K562 (cell line): Measurements from ENCODE around the gene RPS27. TPM values are rescaled to one million over a fixed set of nuclear protein-coding genes. Genes with fewer than 3 reads are reported as not detected.

ENCODE experiments used
- ATF3 ChIP-seq, 2 experiments: fragments of 450-650 bp in 1 of 2; sonication (generic) in 1 of 2; formaldehyde crosslinking in 1 of 2; IDR thresholded peaks in 1 of 2; conservative IDR thresholded peaks in 1 of 2; 2 replicates each; pipeline versions ENCODE4 v1.6.1 to v1.8.1; 2016 to 2023; ENCODE audit warnings: mild to moderate bottlenecking in 2 of 2, moderate library complexity in 2 of 2, inconsistent platforms in 1 of 2, missing genetic modification reagents in 1 of 2
- BRF2 ChIP-seq: IDR thresholded peaks from 3 replicates; pipeline ENCODE4 v1.6.1; 2011; ENCODE audit warnings: borderline replicate concordance, mild to moderate bottlenecking; ENCODE audit not compliant: insufficient read length, insufficient read depth
- CBX1 ChIP-seq: sonication (generic); IDR thresholded peaks from 2 replicates; pipeline ENCODE4 v1.6.1; 2016; ENCODE audit warnings: antibody characterized with exemption, low read depth, mild to moderate bottlenecking
- CCAR2 ChIP-seq: fragments of 200-400 bp; formaldehyde crosslinking; IDR thresholded peaks from 2 replicates; pipeline ENCODE4 v1.6.1; 2017; ENCODE audit warnings: mild to moderate bottlenecking, low read depth, low read length
- CTCF ChIP-seq, 3 experiments: IDR thresholded peaks in 2 of 3; conservative IDR thresholded peaks in 1 of 3; 2 replicates each; pipeline ENCODE4 v1.5.1; 2011 to 2012; ENCODE audit warnings: low read length in 3 of 3, mild to moderate bottlenecking in 3 of 3, control low read depth in 2 of 3, improper control_type of control experiment in 1 of 3, inconsistent platforms in 1 of 3, low read depth in 1 of 3, mixed read lengths in 1 of 3, moderate library complexity in 1 of 3; ENCODE audit not compliant: insufficient read depth in 2 of 3
- GTF2E2 ChIP-seq: fragments of 200-800 bp; sonication (Bioruptor generic); IDR thresholded peaks from 2 replicates; pipeline ENCODE4 v1.6.1; 2016; ENCODE audit warnings: missing genetic modification characterization, missing compliant biosample characterization
- HNRNPH1 ChIP-seq: fragments of 200-400 bp; formaldehyde crosslinking; optimal IDR thresholded peaks from 2 replicates; pipeline ENCODE3; 2017; ENCODE audit warnings: low read depth, mild to moderate bottlenecking, low read length, moderate library complexity
- LCOR ChIP-seq: sonication (generic); formaldehyde crosslinking; IDR thresholded peaks from 2 replicates; pipeline ENCODE4 v1.8.0; 2022; ENCODE audit warnings: mild to moderate bottlenecking, missing genetic modification reagents
- MAZ ChIP-seq, 2 experiments: fragments of 450-650 bp in 1 of 2; sonication (generic) in 1 of 2; formaldehyde crosslinking; IDR thresholded peaks in 1 of 2; conservative IDR thresholded peaks in 1 of 2; 2 replicates each; pipeline versions ENCODE4 v1.4.0 to v1.5.0; 2020; ENCODE audit warnings: mild to moderate bottlenecking in 1 of 2, missing genetic modification reagents in 1 of 2
- NFIX ChIP-seq: fragments of 250-450 bp; sonication (Bioruptor Pico); IDR thresholded peaks from 2 replicates; pipeline ENCODE4 v1.4.0; 2020; ENCODE audit warnings: low read depth, mild to moderate bottlenecking, moderate library complexity
- NR1H2 ChIP-seq: sonication (generic); formaldehyde crosslinking; IDR thresholded peaks from 2 replicates; pipeline ENCODE4 v1.4.0; 2020; ENCODE audit warnings: mild to moderate bottlenecking, missing genetic modification reagents
- PHB ChIP-seq: fragments of 250-450 bp; sonication (Bioruptor Pico); IDR thresholded peaks from 2 replicates; pipeline ENCODE4 v1.5.0; 2021
- PHTF2 ChIP-seq: fragments of 250-450 bp; sonication (Bioruptor Pico); IDR thresholded peaks from 2 replicates; pipeline ENCODE4 v1.5.0; 2021; ENCODE audit warnings: mild to moderate bottlenecking
- PTTG1 ChIP-seq: fragments of 450-650 bp; IDR thresholded peaks from 2 replicates; pipeline ENCODE4 v1.6.1; 2016; ENCODE audit warnings: low read depth, mild to moderate bottlenecking, missing genetic modification characterization, missing compliant biosample characterization
- SIN3B ChIP-seq: fragments of 450-650 bp; IDR thresholded peaks from 2 replicates; pipeline ENCODE4 v1.6.1; 2017; ENCODE audit warnings: low read depth, mild to moderate bottlenecking, moderate library complexity
- SNRNP70 ChIP-seq: fragments of 200-400 bp; formaldehyde crosslinking; optimal IDR thresholded peaks from 2 replicates; pipeline ENCODE3; 2017; ENCODE audit warnings: low read depth, low read length
- TFAM ChIP-seq: fragments of 250-450 bp; sonication (Bioruptor Pico); conservative IDR thresholded peaks from 2 replicates; pipeline ENCODE4 v1.5.0; 2021; ENCODE audit warnings: mild to moderate bottlenecking, moderate library complexity
- XRCC5 ChIP-seq: fragments of 200-400 bp; formaldehyde crosslinking; IDR thresholded peaks from 2 replicates; pipeline ENCODE4 v1.6.1; 2017; ENCODE audit warnings: low read depth, mild to moderate bottlenecking, low read length
- ZBTB12 ChIP-seq: fragments of 250-450 bp; sonication (Bioruptor Pico); IDR thresholded peaks from 2 replicates; pipeline ENCODE4 v1.4.0; 2020
- ZNF280B ChIP-seq: fragments of 250-450 bp; sonication (Bioruptor Pico); IDR thresholded peaks from 2 replicates; pipeline ENCODE4 v1.5.1; 2021; ENCODE audit warnings: mild to moderate bottlenecking
- ZNF75A ChIP-seq: fragments of 450-650 bp; formaldehyde crosslinking; IDR thresholded peaks from 2 replicates; pipeline ENCODE4 v1.4.0; 2020; ENCODE audit warnings: mild to moderate bottlenecking
- polyA plus RNA-seq, 8 experiments: library from polyadenylated mRNA; depleted of rRNA in 4 of 8; stranded (reverse) in 5 of 8; unstranded in 3 of 8; fragments of >200 nt; fragmentation: Nextera tagmentation in 2 of 8; fragmentation: Illumina TruSeq in 1 of 8; extraction: Ambion mirVana in 2 of 8; extraction: Trizol in 1 of 8; gene quantifications; 2 replicates each; pipeline versions ENCODE4 v1.2.1 to v1.2.3, GENCODE V29; 2011 to 2014; ENCODE audit warnings: inconsistent platforms in 1 of 8, missing spikeins in 1 of 8
- total RNA-seq, 7 experiments: library from RNA; depleted of rRNA in 6 of 7; stranded (reverse); fragments of >200 nt in 6 of 7; fragmentation: Illumina TruSeq in 2 of 7; extraction: Trizol in 2 of 7; gene quantifications; 2 replicates each; pipeline versions ENCODE4 v1.2.1 to v1.2.3, GENCODE V29; 2011 to 2021; ENCODE audit warnings: low replicate concordance in 1 of 7

Gene RPS27
- total and polyA plus RNA-seq, 9 of the 15 experiments (the other 6 are each of a cell fraction or from before 2014, with no cell fraction given): 2,091 to 9,377 (median 6,706) TPM

- TF ChIP-seq ZBTB12 (CRISPR knock-in tag) (peak; percentile 45; the same call in 1 of the 2 replicates), BRF2 (no peak), PHTF2 (CRISPR knock-in tag) (no peak), GTF2E2 (tag) (no peak), SIN3B (no peak), SNRNP70 (no peak), LCOR (CRISPR knock-in tag) (no peak), NFIX (no peak), PTTG1 (no peak), ZNF280B (CRISPR knock-in tag) (no peak), CBX1 (peak; percentile 77; the same call in 1 of the 2 replicates), HNRNPH1 (no peak), XRCC5 (no peak), PHB (CRISPR knock-in tag) (no peak), MAZ (CRISPR knock-in tag; conservative IDR thresholded peaks at IDR 0.05 in 1 of 2, IDR thresholded peaks at IDR 0.05 in 1 of 2) (peak; percentile 63; a peak in 2 of 4 replicates), CTCF (IDR thresholded peaks at IDR 0.05 in 2 of 3, conservative IDR thresholded peaks at IDR 0.05 in 1 of 3; ENCODE audit: insufficient read depth in 2 of 3, low read depth in 1 of 3, low read length in 3 of 3) (0 out of 6 replicates have a peak, but pooled peaks of 1 of the 3 experiments have one; percentile 4), ZNF75A (CRISPR knock-in tag) (no peak), ATF3 (IDR thresholded peaks at IDR 0.05) (peak; percentile 76), ATF3 (CRISPR knock-in tag; conservative IDR thresholded peaks at IDR 0.05) (peak; percentile 36; the same call in 1 of the 2 replicates), NR1H2 (no peak), CCAR2 (no peak), TFAM (CRISPR knock-in tag) (no peak)
Measured at GRCh38 chr1:153963030-153963849, 27.3 kb upstream of the RPS27 start, which contains the start of gene SLC39A1 (continued).
